Endodermal cell (in vitro differentiated cells): ENCODE data around the gene MRM2. TPM values are rescaled to one million over a fixed set of nuclear protein-coding genes. Genes with fewer than 3 reads are reported as not detected.
A peak's percentile ranks its signal among the peaks of the same experiment; 100 is the strongest.

Source experiments
- DNase-seq: peaks from one replicate; pipeline ENCODE4 v3.0.0-alpha.2; 2017
- H3K27ac ChIP-seq: 2 replicates; pipeline ENCODE4 v1.5.1; 2013; ENCODE audit warnings: mild to moderate bottlenecking, low read depth, low read length, moderate library complexity
- H3K27me3 ChIP-seq: 2 replicates; pipeline ENCODE4 v1.6.1; 2013; ENCODE audit warnings: mild to moderate bottlenecking, low read length, moderate library complexity; ENCODE audit not compliant: insufficient read depth, control insufficient read depth, poor library complexity, severe bottlenecking
- H3K36me3 ChIP-seq: 2 replicates; pipeline ENCODE4 v1.7.0; 2013; ENCODE audit warnings: mild to moderate bottlenecking, low read length, moderate library complexity; ENCODE audit not compliant: control insufficient read depth, insufficient read depth
- H3K4me1 ChIP-seq: one replicate; pipeline ENCODE4 v1.7.0; 2013; ENCODE audit warnings: low read length; ENCODE audit not compliant: control insufficient read depth, insufficient read depth
- H3K4me3 ChIP-seq: 2 replicates; pipeline ENCODE4 v1.5.1; 2013; ENCODE audit warnings: mild to moderate bottlenecking, low read length, moderate library complexity
- H3K9ac ChIP-seq: 2 replicates; pipeline ENCODE4 v1.6.1; 2013; ENCODE audit warnings: mild to moderate bottlenecking, low read length, moderate library complexity; ENCODE audit not compliant: poor library complexity, severe bottlenecking; ENCODE audit errors: extremely low read depth
- H3K9me3 ChIP-seq: 2 replicates; pipeline ENCODE4 v1.6.1; 2013; ENCODE audit warnings: mild to moderate bottlenecking, low read length, moderate library complexity; ENCODE audit not compliant: control insufficient read depth
- H3K27ac Mint-ChIP-seq: 2 replicates; pipeline ENCODE4 v1.8.0; 2020; ENCODE audit warnings: mixed read lengths
- H3K27me3 Mint-ChIP-seq: 2 replicates; pipeline ENCODE4 v1.8.0; 2021; ENCODE audit warnings: mild to moderate bottlenecking, mixed read lengths; ENCODE audit not compliant: insufficient read depth
- H3K36me3 Mint-ChIP-seq: 2 replicates; pipeline ENCODE4 v1.8.0; 2020; ENCODE audit warnings: low read depth, mixed read lengths
- H3K4me1 Mint-ChIP-seq: 2 replicates; pipeline ENCODE4 v1.8.0; 2020; ENCODE audit warnings: mixed read lengths
- H3K4me3 Mint-ChIP-seq: 2 replicates; pipeline ENCODE4 v1.8.0; 2020; ENCODE audit warnings: mild to moderate bottlenecking, moderate library complexity, mixed read lengths
- H3K9me3 Mint-ChIP-seq: 2 replicates; pipeline ENCODE4 v1.8.0; 2020; ENCODE audit warnings: mild to moderate bottlenecking, mixed read lengths
- WGBS, 2 experiments: methylation state at CpG; one replicate each; pipeline versions ENCODE4 v1.1.5 to v1.1.7; 2013; ENCODE audit warnings: missing lambda C conversion rate in 2 of 2, mixed read lengths in 1 of 2; ENCODE audit not compliant: insufficient coverage in 1 of 2, insufficient read length in 1 of 2; 5-methylcytosine and 5-hydroxymethylcytosine counted together
- total RNA-seq, 2 donors: library from RNA; stranded (reverse); fragmentation: NEBNext Ultra II Directional in 1 of 2; extraction: Animal tissue kit (Norgen Biotek cat#: 25700) in 1 of 2; gene quantifications; 2 replicates in 1 of 2; 3 replicates in 1 of 2; pipeline ENCODE4 v1.2.1, GENCODE V29; 2021
- TF ChIP-seq, protein P1 (sequence below): fragments of 200-600 bp; sonication (generic); conservative IDR thresholded peaks from 2 replicates; pipeline ENCODE4 v1.5.0; 2021; ENCODE audit warnings: antibody characterized with exemption, mild to moderate bottlenecking

Gene MRM2
- total RNA-seq, 2 donors from 2014 or later: 38.9 TPM

DNA sequence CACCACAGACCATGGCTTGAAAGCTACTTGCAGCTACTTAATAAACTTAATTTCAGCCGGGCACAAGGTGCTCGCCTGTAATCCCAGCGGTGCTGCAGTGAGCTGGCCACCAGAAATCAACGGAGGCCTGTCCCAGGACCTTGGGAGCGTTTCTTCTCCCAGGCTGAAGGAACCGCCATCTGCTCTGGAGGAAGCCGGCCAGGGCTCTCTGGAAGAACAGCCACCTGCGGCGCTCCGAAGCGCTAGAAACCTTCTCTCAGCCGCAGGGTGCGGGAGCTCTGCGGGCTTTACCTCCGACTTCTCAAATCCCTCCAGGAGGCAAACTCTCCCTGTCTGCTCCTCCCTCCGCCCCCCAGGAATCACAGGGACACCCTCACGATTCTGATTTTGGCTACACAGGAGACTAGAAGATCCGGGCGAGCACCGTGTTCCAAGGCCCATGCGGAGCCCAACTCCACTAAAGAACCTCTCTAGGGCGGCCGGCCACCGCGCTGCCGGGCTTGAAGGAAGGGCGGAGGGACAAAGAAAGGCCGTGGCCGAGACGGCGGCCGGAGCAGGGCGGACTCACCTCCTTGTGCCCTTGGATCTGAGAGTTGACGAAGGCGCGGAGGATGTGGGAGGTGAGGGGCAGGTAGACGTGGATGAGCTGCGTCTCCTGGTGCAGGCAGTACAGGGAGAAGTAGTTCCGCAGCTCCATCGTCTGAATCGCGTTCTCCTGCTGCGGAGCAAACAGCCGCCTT, 14.5 kb upstream of the MRM2 start:
- H3K4me3 Mint-ChIP-seq: no peak overlapping the region
- H3K4me1 ChIP-seq: no peaks in the 10 kb centered on the region
- no peaks in the 10 kb centered on the region for H3K9me3 Mint-ChIP-seq
- no peak overlapping the region for H3K9ac ChIP-seq
- WGBS, 2 experiments: 97% methylated on average over 33 to 44 of the region's 44 CpGs
- no peak overlapping the region for H3K27ac ChIP-seq
- no peaks in the 10 kb centered on the region for H3K9me3 ChIP-seq
- H3K4me3 ChIP-seq: no peak overlapping the region
- no peaks in the 10 kb centered on the region for H3K27me3 Mint-ChIP-seq
- TF ChIP-seq, protein P1, sequence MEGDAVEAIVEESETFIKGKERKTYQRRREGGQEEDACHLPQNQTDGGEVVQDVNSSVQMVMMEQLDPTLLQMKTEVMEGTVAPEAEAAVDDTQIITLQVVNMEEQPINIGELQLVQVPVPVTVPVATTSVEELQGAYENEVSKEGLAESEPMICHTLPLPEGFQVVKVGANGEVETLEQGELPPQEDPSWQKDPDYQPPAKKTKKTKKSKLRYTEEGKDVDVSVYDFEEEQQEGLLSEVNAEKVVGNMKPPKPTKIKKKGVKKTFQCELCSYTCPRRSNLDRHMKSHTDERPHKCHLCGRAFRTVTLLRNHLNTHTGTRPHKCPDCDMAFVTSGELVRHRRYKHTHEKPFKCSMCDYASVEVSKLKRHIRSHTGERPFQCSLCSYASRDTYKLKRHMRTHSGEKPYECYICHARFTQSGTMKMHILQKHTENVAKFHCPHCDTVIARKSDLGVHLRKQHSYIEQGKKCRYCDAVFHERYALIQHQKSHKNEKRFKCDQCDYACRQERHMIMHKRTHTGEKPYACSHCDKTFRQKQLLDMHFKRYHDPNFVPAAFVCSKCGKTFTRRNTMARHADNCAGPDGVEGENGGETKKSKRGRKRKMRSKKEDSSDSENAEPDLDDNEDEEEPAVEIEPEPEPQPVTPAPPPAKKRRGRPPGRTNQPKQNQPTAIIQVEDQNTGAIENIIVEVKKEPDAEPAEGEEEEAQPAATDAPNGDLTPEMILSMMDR: no peak
- H3K36me3 ChIP-seq: peaks cover 2% of the 10 kb centered on the region
- no peaks in the 10 kb centered on the region for H3K27me3 ChIP-seq
- no peaks in the 10 kb centered on the region for H3K4me1 Mint-ChIP-seq
- DNase-seq: no peak
- H3K27ac Mint-ChIP-seq: peak overlapping the region; percentile 70
- H3K36me3 Mint-ChIP-seq: peaks cover 35% of the 10 kb centered on the region

DNA sequence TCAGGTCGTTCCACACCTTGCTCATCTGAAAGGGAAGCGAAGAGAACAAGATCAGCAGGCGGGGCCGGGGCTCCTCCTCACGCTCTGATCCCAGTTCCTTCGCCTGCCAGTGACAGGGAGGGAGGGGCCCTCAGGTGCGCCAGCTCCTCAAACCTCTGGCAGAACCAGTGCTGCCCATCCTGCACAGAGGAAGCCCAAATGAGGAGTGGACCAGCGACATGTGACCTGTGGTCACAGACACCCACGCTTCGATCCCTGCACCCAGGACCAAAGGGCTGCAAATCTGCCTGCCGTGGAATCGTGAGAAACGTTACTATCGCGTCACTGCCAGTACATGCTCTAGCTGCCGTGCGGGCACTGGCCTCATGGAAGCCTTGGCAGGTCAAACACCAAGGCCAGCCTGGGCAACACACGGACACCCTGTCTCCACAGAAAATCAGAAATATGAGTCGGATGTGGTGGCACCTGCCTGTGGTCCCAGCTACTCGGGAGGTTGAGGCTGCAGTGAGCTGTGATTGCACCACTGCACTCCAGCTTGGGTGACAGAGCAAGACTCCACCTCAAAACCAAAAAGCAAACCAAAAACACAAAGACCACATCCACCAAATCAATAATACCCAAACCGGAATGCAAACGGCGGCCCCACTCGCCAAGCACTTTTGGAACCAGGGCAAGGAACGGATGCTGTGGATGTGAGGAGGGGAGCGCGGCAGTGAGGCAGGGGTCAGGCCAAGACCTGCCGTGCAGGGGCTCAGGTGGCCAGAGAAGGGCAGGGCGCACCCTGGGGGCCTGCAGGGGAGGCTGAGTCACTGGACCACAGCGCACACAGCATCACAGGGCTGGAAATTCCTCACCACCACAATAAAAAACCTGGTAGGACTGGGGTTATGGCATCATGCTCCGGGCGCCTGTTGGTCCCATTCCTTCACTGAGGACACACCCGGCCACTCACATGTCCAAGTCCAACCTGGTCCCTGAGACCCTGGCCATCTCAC, 13.4 kb upstream of the MRM2 start:
- Histone ChIP-seq H3K27me3 (no peaks in the 10 kb centered on the region), H3K4me1 (no peaks in the 10 kb centered on the region), H3K27ac (no peak overlapping the region), H3K9me3 (no peaks in the 10 kb centered on the region), H3K36me3 (peaks cover 8% of the 10 kb centered on the region), H3K9ac (no peak overlapping the region), H3K4me3 (no peak overlapping the region)
- Mint-ChIP-seq H3K4me1 (no peaks in the 10 kb centered on the region), H3K9me3 (no peaks in the 10 kb centered on the region), H3K27me3 (no peaks in the 10 kb centered on the region), H3K4me3 (no peak overlapping the region), H3K27ac (no peak overlapping the region), H3K36me3 (peaks cover 40% of the 10 kb centered on the region)
- no peak for DNase-seq
- TF ChIP-seq, protein P1: no peak
- whole genome bisulfite sequencing, 2 experiments: 91 to 94% methylated on average over 25 to 33 of the region's 33 CpGs

GRCh38 chr7:2254429-2255144, 12.6 kb upstream of the MRM2 start:
- no peak overlapping the region for H3K27ac Mint-ChIP-seq
- no peak overlapping the region for H3K27ac ChIP-seq
- no peaks in the 10 kb centered on the region for H3K27me3 ChIP-seq
- no peaks in the 10 kb centered on the region for H3K27me3 Mint-ChIP-seq
- peaks cover 44% of the 10 kb centered on the region for H3K36me3 Mint-ChIP-seq
- no peak overlapping the region for H3K9ac ChIP-seq
- 94 to 95% methylated on average over 19 to 31 of the region's 31 CpGs for WGBS, 2 experiments
- peaks cover 8% of the 10 kb centered on the region for H3K36me3 ChIP-seq
- no peak overlapping the region for H3K4me3 ChIP-seq
- TF ChIP-seq, protein P1: no peak
- DNase-seq: no peak
- no peaks in the 10 kb centered on the region for H3K4me1 ChIP-seq
- H3K4me3 Mint-ChIP-seq: no peak overlapping the region
- H3K9me3 Mint-ChIP-seq: no peaks in the 10 kb centered on the region
- no peaks in the 10 kb centered on the region for H3K4me1 Mint-ChIP-seq
- H3K9me3 ChIP-seq: no peaks in the 10 kb centered on the region
